Activated naive CD4-positive, alpha-beta T cell treated with Interleukin-2 at 50 U/mL for 16 hours (primary cell): ENCODE data around the gene RANGAP1.
"Not testable (repeated sequence)": the region's sequence is repeated elsewhere in the genome, so short reads cannot be mapped to it uniquely, and the experiment has no call there.

Source experiments
- DNase-seq: peaks from one replicate; pipeline ENCODE4 v3.0.0-alpha.2; 2020

RANGAP1 gene

GRCh38 chr22:41296826-41297667 is 11.1 kb upstream of the RANGAP1 start:
- DNase-seq = no peak

- DNase-seq = not testable (repeated sequence)
These were observed 8.8 kb upstream of the RANGAP1 start for GRCh38 chr22:41294816-41295215.

- DNase-seq = no peak
These were observed 4.6 kb upstream of the RANGAP1 start for GRCh38 chr22:41290262-41291221.

GRCh38 chr22:41289671-41290070 is 3.7 kb upstream of the RANGAP1 start:
- no peak for DNase-seq

GRCh38 chr22:41288245-41288946 is 2.4 kb upstream of the RANGAP1 start:
- no peak for DNase-seq

- peak; percentile 48 for DNase-seq
These were observed 678 bp upstream of the RANGAP1 start for GRCh38 chr22:41286639-41287091.

GRCh38 chr22:41285441-41285819 is 557 bp downstream of the RANGAP1 start:
- peak; percentile 93 for DNase-seq

- no peak for DNase-seq
These were observed 1.5 kb downstream of the RANGAP1 start for GRCh38 chr22:41284465-41284864.

- DNase-seq = no peak
These were observed 5.1 kb downstream of the RANGAP1 start for GRCh38 chr22:41280854-41281253.

- DNase-seq = no peak
These were observed 5.9 kb downstream of the RANGAP1 start for GRCh38 chr22:41280065-41280464.

GRCh38 chr22:41274856-41275255 is 11.1 kb downstream of the RANGAP1 start:
- no peak for DNase-seq

GRCh38 chr22:41273128-41273527 is 12.9 kb downstream of the RANGAP1 start:
- DNase-seq = no peak

- DNase-seq = no peak
These were observed 14.2 kb downstream of the RANGAP1 start for GRCh38 chr22:41271787-41272186.

GRCh38 chr22:41267958-41268357 is 18.0 kb downstream of the RANGAP1 start:
- no peak for DNase-seq

- no peak for DNase-seq
These were observed 21.5 kb downstream of the RANGAP1 start for GRCh38 chr22:41264408-41264941.

GRCh38 chr22:41263704-41264103 is 22.3 kb downstream of the RANGAP1 start:
- no peak for DNase-seq

GRCh38 chr22:41262250-41262765 is 23.7 kb downstream of the RANGAP1 start:
- DNase-seq = no peak

GRCh38 chr22:41261541-41262249 is 24.3 kb downstream of the RANGAP1 start:
- no peak for DNase-seq

- no peak for DNase-seq
These were observed 25.1 kb downstream of the RANGAP1 start for GRCh38 chr22:41260871-41261270.

- DNase-seq = not testable (repeated sequence)
These were observed 26.2 kb downstream of the RANGAP1 start for GRCh38 chr22:41259756-41260155.

GRCh38 chr22:41257696-41258095 is 28.3 kb downstream of the RANGAP1 start:
- DNase-seq = no peak
